K562 (cell line): Measurements from ENCODE around the gene MIXL1. TPM values are rescaled to one million over a fixed set of nuclear protein-coding genes. Genes with fewer than 3 reads are reported as not detected.

ENCODE experiments used
- CTBP1 ChIP-seq: fragments of 450-650 bp; IDR thresholded peaks from 2 replicates; pipeline ENCODE4 v1.6.1; 2016; ENCODE audit warnings: borderline replicate concordance
- ESRRA ChIP-seq: fragments of 450-650 bp; IDR thresholded peaks from 2 replicates; pipeline ENCODE4 v1.6.1; 2014; ENCODE audit warnings: low read depth, mild to moderate bottlenecking, moderate library complexity, borderline replicate concordance
- FOXM1 ChIP-seq, 2 experiments: fragments of 450-650 bp in 1 of 2; sonication (generic) in 1 of 2; formaldehyde crosslinking in 1 of 2; IDR thresholded peaks; 2 replicates each; pipeline versions ENCODE4 v1.6.1 to v1.9.0; 2017 to 2022; ENCODE audit warnings: low read depth in 2 of 2, mild to moderate bottlenecking in 2 of 2, missing genetic modification reagents in 1 of 2, moderate library complexity in 1 of 2
- HMG20A ChIP-seq: fragments of 450-650 bp; formaldehyde crosslinking; conservative IDR thresholded peaks from 2 replicates; pipeline ENCODE4 v1.4.0; 2020; ENCODE audit warnings: mild to moderate bottlenecking, mixed read lengths
- MAX ChIP-seq: sonication (generic); formaldehyde crosslinking; IDR thresholded peaks from 2 replicates; pipeline ENCODE4 v1.9.0; 2022; ENCODE audit warnings: mild to moderate bottlenecking, missing genetic modification reagents
- PRDM10 ChIP-seq: fragments of 450-650 bp; IDR thresholded peaks from 2 replicates; pipeline ENCODE4 v1.6.1; 2018; ENCODE audit not compliant: partially characterized antibody
- PTBP1 ChIP-seq: fragments of 200-400 bp; formaldehyde crosslinking; IDR thresholded peaks from 2 replicates; pipeline ENCODE4 v1.6.1; 2017; ENCODE audit warnings: low read depth, low read length
- PTTG1 ChIP-seq: fragments of 450-650 bp; IDR thresholded peaks from 2 replicates; pipeline ENCODE4 v1.6.1; 2016; ENCODE audit warnings: low read depth, mild to moderate bottlenecking, missing genetic modification characterization, missing compliant biosample characterization
- SIN3A ChIP-seq, 2 experiments: fragments of 150-350 bp in 1 of 2; IDR thresholded peaks; 2 replicates each; pipeline ENCODE4 v1.6.1; 2011 to 2016; ENCODE audit warnings: borderline replicate concordance in 2 of 2, low read depth in 2 of 2, low read length in 2 of 2, mild to moderate bottlenecking in 2 of 2, moderate library complexity in 2 of 2; ENCODE audit not compliant: control insufficient read depth in 1 of 2
- THAP12 ChIP-seq: fragments of 250-450 bp; sonication (Bioruptor Pico); IDR thresholded peaks from 2 replicates; pipeline ENCODE4 v1.9.0; 2021; ENCODE audit warnings: mild to moderate bottlenecking, inconsistent platforms
- THRA ChIP-seq: fragments of 450-650 bp; IDR thresholded peaks from 2 replicates; pipeline ENCODE4 v1.6.1; 2017; ENCODE audit warnings: mild to moderate bottlenecking, moderate library complexity
- ZNF253 ChIP-seq: fragments of 250-450 bp; sonication (Bioruptor Pico); conservative IDR thresholded peaks from 2 replicates; pipeline ENCODE4 v1.6.1; 2021; ENCODE audit warnings: mild to moderate bottlenecking
- ZNF589 ChIP-seq: fragments of 200-800 bp; sonication (Bioruptor generic); IDR thresholded peaks from 2 replicates; pipeline ENCODE4 v1.6.1; 2016; ENCODE audit warnings: low read depth, missing genetic modification characterization, missing compliant biosample characterization
- ZNF639 ChIP-seq, 2 experiments: fragments of 200-800 bp in 1 of 2; sonication (Bioruptor generic) in 1 of 2; sonication (generic) in 1 of 2; formaldehyde crosslinking in 1 of 2; IDR thresholded peaks in 1 of 2; conservative IDR thresholded peaks in 1 of 2; 2 replicates each; pipeline versions ENCODE4 v1.5.0 to v1.6.1; 2016 to 2020; ENCODE audit warnings: missing compliant biosample characterization in 1 of 2, missing genetic modification characterization in 1 of 2, missing genetic modification reagents in 1 of 2
- ZNF785 ChIP-seq: fragments of 250-450 bp; sonication (Bioruptor Pico); IDR thresholded peaks from 2 replicates; pipeline ENCODE4 v1.4.0; 2020; ENCODE audit warnings: mild to moderate bottlenecking
- polyA plus RNA-seq, 8 experiments: library from polyadenylated mRNA; depleted of rRNA in 4 of 8; stranded (reverse) in 5 of 8; unstranded in 3 of 8; fragments of >200 nt; fragmentation: Nextera tagmentation in 2 of 8; fragmentation: Illumina TruSeq in 1 of 8; extraction: Ambion mirVana in 2 of 8; extraction: Trizol in 1 of 8; gene quantifications; 2 replicates each; pipeline versions ENCODE4 v1.2.1 to v1.2.3, GENCODE V29; 2011 to 2014; ENCODE audit warnings: inconsistent platforms in 1 of 8, missing spikeins in 1 of 8
- total RNA-seq, 7 experiments: library from RNA; depleted of rRNA in 6 of 7; stranded (reverse); fragments of >200 nt in 6 of 7; fragmentation: Illumina TruSeq in 2 of 7; extraction: Trizol in 2 of 7; gene quantifications; 2 replicates each; pipeline versions ENCODE4 v1.2.1 to v1.2.3, GENCODE V29; 2011 to 2021; ENCODE audit warnings: low replicate concordance in 1 of 7

MIXL1 gene
- total and polyA plus RNA-seq, 9 of the 15 experiments (the other 6 are each of a cell fraction or from before 2014, with no cell fraction given) = not detected

- no peak for TF ChIP-seq ZNF253 (CRISPR knock-in tag)
- peak; percentile 66; the same call in 1 of the 2 replicates for TF ChIP-seq ESRRA
- TF ChIP-seq ZNF589 (CRISPR knock-in tag) = no peak
- TF ChIP-seq PRDM10 = peak; percentile 59
- no peak for TF ChIP-seq ZNF785 (CRISPR knock-in tag)
- TF ChIP-seq PTBP1 = no peak
- TF ChIP-seq THAP12 (CRISPR knock-in tag) = peak; percentile 24; the same call in 1 of the 2 replicates
- peak in 1 of 2 experiments; percentile 86; a peak in 2 of 4 replicates for TF ChIP-seq ZNF639 (CRISPR knock-in tag; conservative IDR thresholded peaks at IDR 0.05 in 1 of 2, IDR thresholded peaks at IDR 0.05 in 1 of 2)
- TF ChIP-seq SIN3A (IDR thresholded peaks at IDR 0.05; ENCODE audit: borderline replicate concordance in 2 of 2, control insufficient read depth in 1 of 2, low read depth in 2 of 2, low read length in 2 of 2) = peak; percentile 59 to 75; a peak in 3 of 4 replicates
- 0 out of 2 replicates have a peak, but pooled peaks have one; percentile 9 for TF ChIP-seq MAX (CRISPR knock-in tag)
- TF ChIP-seq THRA = no peak
- TF ChIP-seq HMG20A (CRISPR knock-in tag) = no peak
- peak; percentile 80; the same call in 1 of the 2 replicates for TF ChIP-seq CTBP1
- TF ChIP-seq PTTG1 (tag) = no peak
- no peak for TF ChIP-seq FOXM1 (IDR thresholded peaks at IDR 0.05; ENCODE audit: low read depth)
- TF ChIP-seq FOXM1 (CRISPR knock-in tag; IDR thresholded peaks at IDR 0.05; ENCODE audit: low read depth) = peak; percentile 54; the same call in 1 of the 2 replicates
These were observed 37.1 kb upstream of the MIXL1 start, which contains the start of gene ACBD3 (continued) for GRCh38 chr1:226186124-226187018.
